Activated T-cell treated with anti-CD3 and anti-CD28 coated beads, Interleukin-2, amount 50 U/mL, for 72 hours (primary cell): ENCODE results near the gene GPBAR1. TPM values are rescaled to one million over a fixed set of nuclear protein-coding genes. Genes with fewer than 3 reads are reported as not detected.

Source experiments
- ATAC-seq, 2 donors: fragments of 150-1000 bp; cut with Tn5 transposase; replicated peaks in 1 of 2; 2 replicates each; pipeline ENCODE4 v1.10.0; 2021; ENCODE audit warnings: moderate library complexity in 2 of 2, mild to moderate bottlenecking in 1 of 2
- DNase-seq, 2 donors: peaks; one replicate each; pipeline ENCODE4 v3.0.0; 2021 to 2022; ENCODE audit warnings: mixed read lengths in 1 of 2
- H3K27ac Mint-ChIP-seq: one replicate; pipeline ENCODE4 v1.8.0; 2022; ENCODE audit warnings: mild to moderate bottlenecking, moderate library complexity, mixed read lengths
- H3K27me3 Mint-ChIP-seq: one replicate; pipeline ENCODE4 v1.8.0; 2022; ENCODE audit warnings: low read depth, mixed read lengths
- H3K36me3 Mint-ChIP-seq, 2 donors: one replicate each; pipeline ENCODE4 v1.8.0; 2022; ENCODE audit warnings: mixed read lengths in 2 of 2, mild to moderate bottlenecking in 1 of 2; ENCODE audit not compliant: insufficient read depth in 2 of 2
- H3K4me1 Mint-ChIP-seq: one replicate; pipeline ENCODE4 v1.8.0; 2022; ENCODE audit warnings: low read depth, mixed read lengths
- H3K4me3 Mint-ChIP-seq, 2 donors: one replicate each; pipeline ENCODE4 v1.8.0; 2022; ENCODE audit warnings: mild to moderate bottlenecking in 2 of 2, mixed read lengths in 2 of 2, moderate library complexity in 2 of 2
- H3K9me3 Mint-ChIP-seq, 2 donors: one replicate each; pipeline ENCODE4 v1.8.0; 2022; ENCODE audit warnings: mixed read lengths in 2 of 2
- total RNA-seq, 2 donors: library from RNA; stranded (reverse); gene quantifications; one replicate each; pipeline ENCODE4 v1.2.3, GENCODE V29; 2022

GPBAR1 gene
- 1 to 10 TPM in 1 of 2 donors, under 1 TPM in 1; 0.76 to 1.4 TPM for total RNA-seq

GRCh38 chr2:218260742-218261422 lies at the start of gene GPBAR1:
TSS of gene GPBAR1 (plus strand) at chr2:218261015. CDS start at chr2:218262725, 1,710 bp downstream.
- H3K27ac Mint-ChIP-seq = peak within 1 kb of the TSS; percentile 58
- peaks cover 23% of the 10 kb centered on the region for H3K4me1 Mint-ChIP-seq

GRCh38 chr2:218214116-218214515 lies 46.7 kb upstream of the GPBAR1 start:
- peaks cover 5 to 7% of the 10 kb centered on the region in 2 donors for H3K9me3 Mint-ChIP-seq
- ATAC-seq (no peak), DNase-seq (no peak)
- peaks cover 17% of the 10 kb centered on the region for H3K4me1 Mint-ChIP-seq
- peak overlapping the region; percentile 69 for H3K27ac Mint-ChIP-seq
- H3K36me3 Mint-ChIP-seq = peaks cover 11 to 23% of the 10 kb centered on the region in 2 donors
- no peaks in the 10 kb centered on the region for H3K27me3 Mint-ChIP-seq
- no peak overlapping the region for H3K4me3 Mint-ChIP-seq

More at GRCh38 chr2:218260742-218261422, at the start of gene GPBAR1:
- Mint-ChIP-seq H3K4me3 (no peak within 1 kb of the TSS), H3K27me3 (no peaks in the 10 kb centered on the region), H3K36me3 (peaks cover 2 to 5% of the 10 kb centered on the region in 2 donors), H3K9me3 (no peaks in the 10 kb centered on the region)
- DNase-seq (no peak), ATAC-seq (no peak)

- H3K4me3 Mint-ChIP-seq = peak overlapping the region; percentile 89 to 93
- no peak for ATAC-seq
- peaks cover 14 to 30% of the 10 kb centered on the region in 2 donors for H3K36me3 Mint-ChIP-seq
- H3K27ac Mint-ChIP-seq = peak overlapping the region; percentile 93
- no peak for DNase-seq
- no peaks in the 10 kb centered on the region for H3K9me3 Mint-ChIP-seq
- H3K4me1 Mint-ChIP-seq = peaks cover 39% of the 10 kb centered on the region
- H3K27me3 Mint-ChIP-seq = no peaks in the 10 kb centered on the region
These were observed 44.5 kb upstream of the GPBAR1 start for GRCh38 chr2:218216336-218216673.

- H3K4me1 Mint-ChIP-seq = peaks cover 44% of the 10 kb centered on the region
- H3K36me3 Mint-ChIP-seq = peaks cover 15 to 34% of the 10 kb centered on the region in 2 donors
- H3K27me3 Mint-ChIP-seq = no peaks in the 10 kb centered on the region
- H3K27ac Mint-ChIP-seq = peak within 1 kb of the TSS; percentile 99
- H3K9me3 Mint-ChIP-seq = no peaks in the 10 kb centered on the region
- ATAC-seq (peak; percentile 82 to 84), DNase-seq (peak; percentile 96 to 98)
- peak within 1 kb of the TSS; percentile 89 to 99 for H3K4me3 Mint-ChIP-seq
These were observed 44.0 kb upstream of the GPBAR1 start, which contains the start of gene ARPC2 for GRCh38 chr2:218216674-218217359. TSS of gene ARPC2 (plus strand) at chr2:218217189. CDS start at chr2:218217471, 282 bp downstream.

- Mint-ChIP-seq H3K27ac (peak overlapping the region; percentile 99), H3K27me3 (no peaks in the 10 kb centered on the region), H3K4me3 (peak overlapping the region; percentile 89 to 99), H3K9me3 (no peaks in the 10 kb centered on the region), H3K4me1 (peaks cover 52% of the 10 kb centered on the region), H3K36me3 (peaks cover 16 to 34% of the 10 kb centered on the region in 2 donors)
- ATAC-seq (peak; percentile 72 to 78), DNase-seq (peak; percentile 79 to 85)
These were observed 43.2 kb upstream of the GPBAR1 start for GRCh38 chr2:218217360-218218267.

GRCh38 chr2:218218268-218219185 lies 42.3 kb upstream of the GPBAR1 start:
- H3K27ac Mint-ChIP-seq = peak overlapping the region; percentile 99
- peaks cover 16 to 34% of the 10 kb centered on the region in 2 donors for H3K36me3 Mint-ChIP-seq
- DNase-seq (peak in 1 of 2 donors; percentile 40), ATAC-seq (peak; percentile 42)
- H3K9me3 Mint-ChIP-seq = no peaks in the 10 kb centered on the region
- no peaks in the 10 kb centered on the region for H3K27me3 Mint-ChIP-seq
- peak overlapping the region; percentile 89 to 99 for H3K4me3 Mint-ChIP-seq
- H3K4me1 Mint-ChIP-seq = peaks cover 61% of the 10 kb centered on the region

GRCh38 chr2:218219934-218220333 lies 40.9 kb upstream of the GPBAR1 start:
- DNase-seq = no peak
- Mint-ChIP-seq H3K4me1 (peaks cover 75% of the 10 kb centered on the region), H3K9me3 (no peaks in the 10 kb centered on the region), H3K36me3 (peaks cover 20 to 37% of the 10 kb centered on the region in 2 donors), H3K27me3 (no peaks in the 10 kb centered on the region), H3K27ac (peak overlapping the region; percentile 99), H3K4me3 (peak overlapping the region; percentile 89 to 99)
- no peak for ATAC-seq

GRCh38 chr2:218221000-218221399 lies 39.8 kb upstream of the GPBAR1 start:
- DNase-seq (no peak), ATAC-seq (no peak)
- H3K27me3 Mint-ChIP-seq = no peaks in the 10 kb centered on the region
- H3K4me1 Mint-ChIP-seq = peaks cover 85% of the 10 kb centered on the region
- H3K27ac Mint-ChIP-seq = peak overlapping the region; percentile 99
- peak overlapping the region; percentile 89 to 99 for H3K4me3 Mint-ChIP-seq
- H3K9me3 Mint-ChIP-seq = no peaks in the 10 kb centered on the region
- H3K36me3 Mint-ChIP-seq = peaks cover 26 to 42% of the 10 kb centered on the region in 2 donors

- Mint-ChIP-seq H3K27ac (peak overlapping the region; percentile 99), H3K9me3 (no peaks in the 10 kb centered on the region), H3K4me1 (peaks cover 98% of the 10 kb centered on the region), H3K27me3 (no peaks in the 10 kb centered on the region), H3K36me3 (peaks cover 28 to 50% of the 10 kb centered on the region in 2 donors), H3K4me3 (peak overlapping the region; percentile 89 to 99)
- ATAC-seq (peak; percentile 57 to 66), DNase-seq (no peak)
These were observed 37.8 kb upstream of the GPBAR1 start for GRCh38 chr2:218223046-218223445.

- ATAC-seq = no peak
- Mint-ChIP-seq H3K4me3 (peak overlapping the region; percentile 89 to 99), H3K4me1 (peaks cover 100% of the 10 kb centered on the region)
These were observed 36.6 kb upstream of the GPBAR1 start for GRCh38 chr2:218224186-218224585.

GRCh38 chr2:218226903-218227302 lies 33.9 kb upstream of the GPBAR1 start:
- H3K36me3 Mint-ChIP-seq = peaks cover 26 to 53% of the 10 kb centered on the region in 2 donors

More at GRCh38 chr2:218224186-218224585, 36.6 kb upstream of the GPBAR1 start:
- Mint-ChIP-seq H3K27me3 (no peaks in the 10 kb centered on the region), H3K27ac (peak overlapping the region; percentile 99), H3K9me3 (no peaks in the 10 kb centered on the region), H3K36me3 (peaks cover 27 to 55% of the 10 kb centered on the region in 2 donors)
- DNase-seq = no peak

More at GRCh38 chr2:218226903-218227302, 33.9 kb upstream of the GPBAR1 start:
- H3K4me3 Mint-ChIP-seq = peak overlapping the region; percentile 16 to 60
- DNase-seq (no peak), ATAC-seq (no peak)
- peaks cover 97% of the 10 kb centered on the region for H3K4me1 Mint-ChIP-seq
- H3K27me3 Mint-ChIP-seq = no peaks in the 10 kb centered on the region
- peak overlapping the region; percentile 97 for H3K27ac Mint-ChIP-seq
- H3K9me3 Mint-ChIP-seq = peaks cover 0 to 2% of the 10 kb centered on the region in 2 donors
